ENCODE measurements around the gene LMBRD1.
"Not testable (repeated sequence)": the region's sequence is repeated elsewhere in the genome, so short reads cannot be mapped to it uniquely, and the experiment has no call there.

The LMBRD1 gene

GRCh38 chr6:69825904-69826303, 29.1 kb upstream of the LMBRD1 start (continued):
- TF ChIP-seq ZNF202 (tag by site-specific recombination; IDR thresholded peaks at IDR 0.05; ENCODE audit: borderline replicate concordance) (no peak), ZNF18 (tag by site-specific recombination; IDR thresholded peaks at IDR 0.05) (no peak), ZNF350 (tag by site-specific recombination; IDR thresholded peaks at IDR 0.05) (no peak), ZNF169 (tag by site-specific recombination; IDR thresholded peaks at IDR 0.05) (no peak), PATZ1 (tag by site-specific recombination; IDR thresholded peaks at IDR 0.05) (no peak), GLI2 (tag by site-specific recombination; IDR thresholded peaks at IDR 0.05; ENCODE audit: borderline replicate concordance, low read depth) (no peak), TSHZ1 (tag by site-specific recombination; IDR thresholded peaks at IDR 0.05; ENCODE audit: borderline replicate concordance) (no peak), ZBTB48 (tag by site-specific recombination; IDR thresholded peaks at IDR 0.05) (no peak), ZNF624 (tag by site-specific recombination; IDR thresholded peaks at IDR 0.05) (no peak), ZNF623 (tag by site-specific recombination; IDR thresholded peaks at IDR 0.05) (no peak)

- H3K4me1 ChIP-seq (ENCODE audit: control insufficient read depth, insufficient read depth, low read length); POLR2A ChIA-PET; H3K4me3 ChIP-seq (ENCODE audit: low read depth, low read length); H3K36me3 ChIP-seq (ENCODE audit: control insufficient read depth in 2 of 2, insufficient read depth in 1 of 2, low read length in 2 of 2); H3K27ac ChIP-seq (ENCODE audit: extremely low read depth, low read depth, low read length); H3K9me3 ChIP-seq (ENCODE audit: control insufficient read depth, insufficient read depth, low read depth, low read length): not testable (repeated sequence)
- CTCF ChIA-PET: interaction anchor here (0.5 kb wide), 1 partner anchor 43 kb away, joined by 4 read pairs; no protein-coding TSS in a partner anchor
Measured at GRCh38 chr6:69824355-69824754, 27.5 kb upstream of the LMBRD1 start.

GRCh38 chr6:69820438-69820837, 23.6 kb upstream of the LMBRD1 start:
- Histone ChIP-seq H3K4me1 (ENCODE audit: control insufficient read depth, insufficient read depth, low read length) (no peaks in the 10 kb centered on the region), H3K27ac (ENCODE audit: extremely low read depth, low read depth, low read length) (no peak overlapping the region), H3K4me3 (ENCODE audit: low read depth, low read length) (no peak overlapping the region), H3K9me3 (ENCODE audit: control insufficient read depth, insufficient read depth, low read depth, low read length) (no peaks in the 10 kb centered on the region), H3K36me3 (ENCODE audit: control insufficient read depth in 2 of 2, insufficient read depth in 1 of 2, low read length in 2 of 2) (no peaks in the 10 kb centered on the region)
- ChIA-PET POLR2A (interaction anchor here (0.5 kb wide), 1 partner anchor 279 kb away, joined by 3 read pairs; no protein-coding TSS in a partner anchor), CTCF (interaction anchor here (0.7 kb wide), 1 partner anchor 37 kb away, joined by 4 read pairs; no protein-coding TSS in a partner anchor)
- TF ChIP-seq ZNF202 (tag by site-specific recombination; IDR thresholded peaks at IDR 0.05; ENCODE audit: borderline replicate concordance): no peak
- TF ChIP-seq ZNF692 (tag by site-specific recombination; IDR thresholded peaks at IDR 0.05): no peak
- TF ChIP-seq ZNF561 (tag by site-specific recombination; IDR thresholded peaks at IDR 0.05; ENCODE audit: borderline replicate concordance): no peak
- no peak for TF ChIP-seq ZNF549 (tag by site-specific recombination; IDR thresholded peaks at IDR 0.05)
- TF ChIP-seq ZBTB26 (tag by site-specific recombination; optimal IDR thresholded peaks at IDR 0.05): no peak
- no peak for TF ChIP-seq SP7 (tag by site-specific recombination; IDR thresholded peaks at IDR 0.05)
- TF ChIP-seq ZNF175 (tag by site-specific recombination; IDR thresholded peaks at IDR 0.05): no peak
- no peak for TF ChIP-seq TSHZ1 (tag by site-specific recombination; IDR thresholded peaks at IDR 0.05; ENCODE audit: borderline replicate concordance)
- TF ChIP-seq ZNF654 (tag by site-specific recombination; IDR thresholded peaks at IDR 0.05; ENCODE audit: low read depth): no peak
- TF ChIP-seq ZBTB17 (tag by site-specific recombination; IDR thresholded peaks at IDR 0.05): no peak
- TF ChIP-seq REPIN1 (tag by site-specific recombination; IDR thresholded peaks at IDR 0.05; ENCODE audit: low read depth): no peak
